DMS114 treated with DMSO at 0.1 percent for 48 hours (cell line): ENCODE results near the gene OBSCN.

Experiments
- DNase-seq: peaks from one replicate; lab custom pipeline; 2025; ENCODE audit not compliant: unreplicated experiment; lab: John Stamatoyannopoulos, UW

OBSCN gene

GRCh38 chr1:228275179-228275429, 67.3 kb downstream of the OBSCN start:
- DNase-seq, result no peak

DNA sequence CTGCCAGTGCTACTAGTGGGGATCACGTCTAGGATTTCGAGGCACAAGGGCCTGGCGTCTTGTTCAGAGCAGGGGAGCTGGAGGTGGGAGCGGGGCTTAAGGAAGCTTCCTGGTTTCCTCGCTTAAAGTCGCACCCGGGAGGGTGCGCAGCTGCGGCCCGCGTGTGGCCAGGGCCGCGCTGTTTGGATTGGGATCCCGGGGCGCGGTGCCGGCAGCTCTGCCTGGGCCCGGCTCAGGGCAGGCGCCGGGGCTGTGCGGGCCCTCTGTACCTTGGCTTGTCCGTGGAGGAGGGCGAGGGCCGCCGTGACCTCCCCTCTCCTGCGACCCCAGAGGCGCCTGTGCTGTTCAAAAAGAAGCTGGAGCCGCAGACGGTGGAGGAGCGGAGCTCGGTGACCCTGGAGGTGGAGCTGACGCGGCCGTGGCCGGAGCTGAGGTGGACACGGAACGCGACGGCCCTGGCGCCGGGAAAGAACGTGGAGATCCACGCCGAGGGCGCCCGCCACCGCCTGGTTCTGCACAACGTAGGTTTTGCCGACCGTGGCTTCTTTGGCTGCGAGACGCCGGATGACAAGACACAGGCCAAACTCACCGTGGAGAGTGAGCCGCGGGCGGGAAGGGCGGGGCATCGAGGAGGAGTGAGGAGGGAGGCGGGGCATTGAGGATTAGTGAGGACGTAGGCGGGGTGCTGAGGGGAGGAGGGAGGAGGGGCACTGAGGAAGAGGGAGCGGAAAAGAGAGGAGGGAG, 67.8 kb downstream of the OBSCN start:
- no peak for DNase-seq

- DNase-seq, result no peak
Measured at GRCh38 chr1:228276174-228276831, 68.5 kb downstream of the OBSCN start.

DNA sequence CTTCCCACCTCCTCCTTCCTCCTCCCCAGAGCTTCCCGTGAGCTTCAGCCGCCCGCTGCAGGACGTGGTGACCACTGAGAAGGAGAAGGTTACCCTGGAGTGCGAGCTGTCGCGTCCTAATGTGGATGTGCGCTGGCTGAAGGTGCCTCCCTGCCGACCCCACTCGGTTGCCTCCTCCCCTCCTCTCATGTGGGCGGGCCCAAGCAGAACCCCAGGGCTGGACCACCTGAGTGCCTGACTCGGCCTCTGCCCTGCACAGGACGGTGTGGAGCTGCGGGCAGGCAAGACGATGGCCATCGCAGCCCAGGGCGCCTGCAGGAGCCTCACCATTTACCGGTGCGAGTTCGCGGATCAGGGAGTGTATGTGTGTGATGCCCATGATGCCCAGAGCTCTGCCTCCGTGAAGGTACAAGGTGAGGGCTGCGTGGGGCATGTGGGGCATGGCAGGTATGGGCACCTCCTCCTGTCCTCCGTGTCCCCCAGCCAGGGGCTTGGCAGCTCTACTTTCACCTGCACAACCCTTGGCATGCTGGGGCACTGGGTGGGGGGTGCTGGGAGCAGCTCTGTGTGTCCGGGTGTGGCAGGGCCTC, 69.2 kb downstream of the OBSCN start:
- DNase-seq, result no peak

DNA sequence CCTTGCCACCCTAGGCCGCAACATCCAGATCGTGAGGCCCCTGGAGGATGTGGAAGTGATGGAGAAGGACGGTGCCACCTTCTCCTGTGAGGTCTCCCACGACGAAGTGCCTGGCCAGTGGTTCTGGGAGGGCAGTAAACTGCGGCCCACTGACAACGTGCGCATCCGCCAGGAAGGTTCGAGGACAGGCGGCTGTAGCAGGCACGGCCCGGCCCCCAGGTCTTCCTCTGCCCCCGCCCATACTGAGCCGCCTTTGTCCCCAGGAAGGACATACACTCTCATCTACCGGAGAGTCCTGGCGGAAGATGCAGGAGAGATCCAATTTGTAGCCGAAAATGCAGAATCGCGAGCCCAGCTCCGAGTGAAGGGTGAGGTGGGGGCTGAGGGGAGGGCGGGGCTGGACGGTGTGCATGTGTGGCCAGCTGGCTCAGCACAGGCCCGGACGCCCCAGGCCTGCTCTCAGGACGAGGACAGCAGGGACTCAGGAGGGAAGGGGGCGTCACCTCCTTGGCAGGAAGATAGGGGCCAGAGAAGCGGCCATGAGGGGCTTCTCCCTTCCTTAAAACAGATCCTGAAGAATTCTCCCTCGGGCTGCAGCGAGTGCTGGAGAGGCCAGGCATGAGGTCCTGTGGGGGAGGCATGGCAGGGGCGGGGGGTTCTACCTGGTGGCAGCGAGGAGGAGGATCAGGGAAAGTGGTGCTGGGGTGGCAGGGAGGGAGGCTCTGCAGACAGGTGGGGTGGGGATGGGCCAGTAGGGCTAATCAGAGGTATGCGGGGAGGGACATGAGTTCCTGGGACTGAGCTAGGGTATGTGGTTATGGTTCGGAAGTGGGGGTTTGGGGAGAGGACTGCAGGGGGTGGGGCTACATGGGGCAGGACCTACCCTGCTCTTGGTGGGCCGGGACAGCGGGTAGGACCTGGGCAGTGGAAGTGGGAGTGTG, 69.9 kb downstream of the OBSCN start:
- no peak for DNase-seq

- no peak for DNase-seq
Measured at GRCh38 chr1:228278432-228278941, 70.6 kb downstream of the OBSCN start.

- DNase-seq, result no peak
Measured at GRCh38 chr1:228279011-228279721, 71.3 kb downstream of the OBSCN start.

GRCh38 chr1:228279722-228280105, 71.9 kb downstream of the OBSCN start:
- DNase-seq, result no peak

GRCh38 chr1:228280106-228280901, 72.5 kb downstream of the OBSCN start:
- DNase-seq, result no peak

- no peak for DNase-seq
Measured at GRCh38 chr1:228280961-228281591, 73.2 kb downstream of the OBSCN start.

DNA sequence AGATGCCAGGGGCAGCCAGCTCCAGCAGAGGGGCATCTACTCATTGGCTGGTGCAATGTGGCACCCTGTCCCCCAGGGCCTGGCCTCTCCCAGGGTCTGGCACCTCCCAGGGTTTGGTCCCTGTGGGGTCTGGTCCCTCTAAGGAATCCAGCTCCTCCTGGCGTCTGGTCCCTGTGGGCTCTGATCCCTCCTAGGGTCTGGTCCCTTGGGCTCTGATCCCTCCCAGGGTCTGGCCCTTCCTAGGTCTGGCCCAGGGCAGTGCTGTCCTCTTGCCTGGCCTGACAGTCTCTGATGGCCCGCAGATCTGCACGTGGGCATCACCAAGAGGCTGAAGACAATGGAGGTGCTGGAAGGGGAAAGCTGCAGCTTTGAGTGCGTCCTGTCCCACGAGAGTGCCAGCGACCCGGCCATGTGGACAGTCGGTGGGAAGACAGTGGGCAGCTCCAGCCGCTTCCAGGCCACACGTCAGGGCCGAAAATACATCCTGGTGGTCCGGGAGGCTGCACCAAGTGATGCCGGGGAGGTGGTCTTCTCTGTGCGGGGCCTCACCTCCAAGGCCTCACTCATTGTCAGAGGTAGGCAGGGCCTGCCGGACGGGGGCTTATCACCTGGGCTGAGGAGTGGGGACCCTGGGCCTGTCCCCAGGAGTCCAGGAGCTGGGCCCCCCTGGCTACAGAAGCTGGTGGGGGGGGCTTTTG, 73.9 kb downstream of the OBSCN start:
- DNase-seq, result no peak

DNA sequence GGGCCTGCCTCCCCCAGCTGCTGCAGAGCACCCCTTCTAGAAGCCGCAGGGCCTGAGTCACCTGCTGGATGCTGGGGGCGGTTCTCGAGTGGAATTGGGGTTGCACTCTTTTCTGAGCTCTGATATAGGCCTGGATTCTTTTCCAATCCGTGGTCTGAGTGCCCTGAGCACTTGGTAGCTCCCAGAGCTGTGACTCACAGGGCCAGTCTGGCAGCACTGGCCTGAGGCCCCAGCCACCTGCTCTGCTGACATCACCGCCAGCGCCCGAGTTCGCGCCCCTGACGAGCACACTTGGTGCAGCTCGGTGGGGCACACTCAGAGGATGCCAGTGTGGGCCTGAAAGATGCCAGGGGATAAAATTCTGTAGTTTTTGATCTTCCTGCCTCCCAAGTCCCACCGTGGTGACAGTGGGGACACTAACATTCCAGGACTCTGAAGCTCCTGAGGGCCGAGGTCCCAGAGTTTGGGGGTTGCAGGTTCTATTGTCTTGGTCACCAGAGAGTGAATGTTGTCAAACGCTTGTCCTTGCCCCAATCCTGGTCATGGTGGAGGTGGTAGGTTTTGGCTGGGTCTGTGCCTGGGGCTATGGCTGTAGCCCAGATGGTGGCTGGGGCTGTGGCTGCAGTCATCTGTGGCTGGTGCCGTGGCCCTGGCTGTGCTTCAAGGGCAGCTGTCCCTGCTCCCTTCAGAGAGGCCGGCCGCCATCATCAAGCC, 74.6 kb downstream of the OBSCN start:
- DNase-seq, result no peak

- DNase-seq, result no peak
Measured at GRCh38 chr1:228283043-228283371, 75.2 kb downstream of the OBSCN start.

- no peak for DNase-seq
Measured at GRCh38 chr1:228283476-228284147, 75.8 kb downstream of the OBSCN start.

GRCh38 chr1:228284148-228284495, 76.3 kb downstream of the OBSCN start:
- no peak for DNase-seq

DNA sequence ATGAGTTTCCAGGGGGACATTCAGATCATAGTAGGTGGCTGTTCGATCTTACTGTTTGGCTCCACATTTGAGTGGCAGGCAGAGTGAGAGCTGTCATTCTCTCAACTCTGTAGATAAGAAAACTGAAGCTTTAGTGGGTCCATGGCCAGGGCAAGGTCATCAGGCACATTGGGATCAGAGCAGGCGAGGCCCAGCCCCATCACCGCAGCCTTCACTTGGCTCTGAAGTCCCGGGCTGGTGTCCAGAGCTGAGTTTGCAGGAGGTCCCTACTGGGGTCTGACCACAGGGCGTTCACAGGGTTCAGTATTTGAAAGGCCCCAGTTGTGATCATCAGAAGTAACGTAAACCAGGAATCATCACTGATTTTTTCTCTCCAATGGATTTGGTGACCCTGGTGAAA, 76.7 kb downstream of the OBSCN start:
- no peak for DNase-seq

GRCh38 chr1:228285661-228286504, 78.0 kb downstream of the OBSCN start:
- no peak for DNase-seq
